Common myeloid progenitor, CD34-positive (primary cell): ENCODE results near the gene ZGPAT.
"Not testable (repeated sequence)": the region's sequence is repeated elsewhere in the genome, so short reads cannot be mapped to it uniquely, and the experiment has no call there.

ENCODE experiments used
- CTCF ChIA-PET: fragments of 350-600 bp; sonication (Branson Sonifier 250); formaldehyde crosslinking; loops from one replicate; lab custom pipeline; 2021; ENCODE audit warnings: antibody characterized with exemption; lab: Charles Lee
- POLR2A ChIA-PET: fragments of 350-600 bp; sonication (Branson Sonifier 250); formaldehyde crosslinking; loops from one replicate; lab custom pipeline; 2021; ENCODE audit warnings: antibody characterized with exemption; lab: Charles Lee
- DNase-seq, 3 donors: peaks; one replicate each; pipeline versions ENCODE4 v3.0.0 to v3.0.0-alpha.2; 2013
- H3K27ac ChIP-seq, 2 experiments: 1 replicate in 1 of 2; 2 replicates in 1 of 2; pipeline ENCODE4 v1.7.0; 2013; ENCODE audit warnings: inconsistent platforms in 2 of 2, low read length in 2 of 2, mild to moderate bottlenecking in 2 of 2, low read depth in 1 of 2, moderate library complexity in 1 of 2; ENCODE audit not compliant: severe bottlenecking in 2 of 2, insufficient read depth in 1 of 2, poor library complexity in 1 of 2
- H3K27me3 ChIP-seq, 5 experiments: replicated peaks in 2 of 5; 1 replicate in 3 of 5; 2 replicates in 2 of 5; pipeline versions ENCODE4 v1.6.1 to v1.7.0; 2013; ENCODE audit warnings: low read length in 4 of 5, mild to moderate bottlenecking in 2 of 5, moderate library complexity in 2 of 5, inconsistent platforms in 1 of 5; ENCODE audit not compliant: insufficient read depth in 5 of 5, control insufficient read depth in 4 of 5
- H3K36me3 ChIP-seq, 4 experiments: 1 replicate in 2 of 4; 2 replicates in 2 of 4; pipeline versions ENCODE4 v1.6.1 to v1.7.0; 2013; ENCODE audit warnings: low read length in 3 of 4, control low read depth in 1 of 4, mild to moderate bottlenecking in 1 of 4; ENCODE audit not compliant: control insufficient read depth in 4 of 4, insufficient read depth in 4 of 4
- H3K4me1 ChIP-seq, 4 experiments: 1 replicate in 3 of 4; 2 replicates in 1 of 4; pipeline versions ENCODE4 v1.6.1 to v1.7.1; 2013; ENCODE audit warnings: low read length in 3 of 4, mild to moderate bottlenecking in 3 of 4, control low read depth in 1 of 4, inconsistent platforms in 1 of 4, moderate library complexity in 1 of 4; ENCODE audit not compliant: control insufficient read depth in 4 of 4, insufficient read depth in 4 of 4; ENCODE audit errors: control extremely low read depth in 1 of 4
- H3K4me3 ChIP-seq, 7 experiments: 1 replicate in 4 of 7; 2 replicates in 3 of 7; pipeline versions ENCODE4 v1.5.1 to v1.7.0; 2013; ENCODE audit warnings: mild to moderate bottlenecking in 7 of 7, low read length in 6 of 7, moderate library complexity in 6 of 7, inconsistent platforms in 2 of 7, low read depth in 2 of 7, control low read depth in 1 of 7; ENCODE audit not compliant: insufficient read depth in 4 of 7, control insufficient read depth in 1 of 7; ENCODE audit errors: extremely low read depth in 1 of 7
- H3K9me3 ChIP-seq, 5 experiments: 1 replicate in 4 of 5; 2 replicates in 1 of 5; pipeline versions ENCODE4 v1.6.1 to v1.7.1; 2013; ENCODE audit warnings: low read length in 4 of 5, mild to moderate bottlenecking in 2 of 5, inconsistent platforms in 1 of 5, low read depth in 1 of 5, moderate library complexity in 1 of 5; ENCODE audit not compliant: control insufficient read depth in 4 of 5, insufficient read depth in 2 of 5; ENCODE audit errors: control extremely low read depth in 1 of 5
- WGBS: methylation state at CpG from one replicate; pipeline ENCODE4 v1.1.5; 2013; ENCODE audit not compliant: insufficient coverage; 5-methylcytosine and 5-hydroxymethylcytosine counted together

Gene ZGPAT

GRCh38 chr20:63772781-63773518, 65.1 kb downstream of the ZGPAT start:
- Histone ChIP-seq H3K27ac (no peak overlapping the region), H3K27me3 (no peaks in the 10 kb centered on the region), H3K4me3 (no peak overlapping the region), H3K36me3 (peaks cover 1 to 12% (median 4%) of the 10 kb centered on the region in 4 experiments), H3K4me1 (peaks cover 0 to 6% (median 3%) of the 10 kb centered on the region in 4 experiments), H3K9me3 (no peaks in the 10 kb centered on the region)
- CTCF ChIA-PET = interaction anchor here (1.2 kb wide), 1 partner anchor 91 kb away, joined by 3 read pairs; no protein-coding TSS in a partner anchor
- WGBS = 89% methylated on average over 19 of the region's 20 CpGs
- no peak for DNase-seq
- POLR2A ChIA-PET = interaction anchor here (0.7 to 1.1 kb wide), 2 partner anchors 91 to 196 kb away, joined by 3 read pairs; no protein-coding TSS in a partner anchor

- CTCF ChIA-PET = interaction anchor here (1.2 kb wide), 1 partner anchor 92 kb away, joined by 3 read pairs; no protein-coding TSS in a partner anchor
- no peak for DNase-seq
- no peak overlapping the region for H3K4me3 ChIP-seq
- POLR2A ChIA-PET = interaction anchor here (0.7 to 1.1 kb wide), 2 partner anchors 90 to 195 kb away, joined by 3 read pairs; no protein-coding TSS in a partner anchor
- H3K27me3 ChIP-seq = no peaks in the 10 kb centered on the region
- peaks cover 0 to 10% (median 4%) of the 10 kb centered on the region in 4 experiments for H3K36me3 ChIP-seq
- no peaks in the 10 kb centered on the region for H3K9me3 ChIP-seq
- no peak overlapping the region for H3K27ac ChIP-seq
- peaks cover 0 to 8% (median 4%) of the 10 kb centered on the region in 4 experiments for H3K4me1 ChIP-seq
- WGBS = 96% methylated on average over 30 of the region's 33 CpGs
These were observed 65.9 kb downstream of the ZGPAT start for GRCh38 chr20:63773571-63774241.

- ChIA-PET POLR2A (interaction anchor here (1.1 kb wide), 1 partner anchor 90 kb away, joined by 3 read pairs; no protein-coding TSS in a partner anchor), CTCF (interaction anchor here (0.9 to 2.4 kb wide), 4 partner anchors 24 to 92 kb away, joined by 3 to 10 read pairs (median 4); partner anchors contain the start of genes ABHD16B and TPD52L2)
- H3K36me3 ChIP-seq = peaks cover 0 to 5% (median under 1%) of the 10 kb centered on the region in 4 experiments
- no peak overlapping the region for H3K27ac ChIP-seq
- H3K4me3 ChIP-seq = no peak overlapping the region
- H3K27me3 ChIP-seq = no peaks in the 10 kb centered on the region
- no peaks in the 10 kb centered on the region for H3K9me3 ChIP-seq
- 97% methylated on average over 5 of the region's 15 CpGs for WGBS
- no peak for DNase-seq
- peaks cover 0 to 10% (median 5%) of the 10 kb centered on the region in 4 experiments for H3K4me1 ChIP-seq
These were observed 66.5 kb downstream of the ZGPAT start for GRCh38 chr20:63774306-63774705.

GRCh38 chr20:63775096-63775978, 67.5 kb downstream of the ZGPAT start:
- peaks cover 0 to 4% (median 0%) of the 10 kb centered on the region in 4 experiments for H3K36me3 ChIP-seq
- H3K27ac ChIP-seq = no peak overlapping the region
- H3K9me3 ChIP-seq = no peaks in the 10 kb centered on the region
- 69% methylated on average over 58 of the region's 67 CpGs for WGBS
- no peaks in the 10 kb centered on the region for H3K27me3 ChIP-seq
- peak; percentile 42 to 63 (median 61) for DNase-seq
- ChIA-PET POLR2A (no interaction called here), CTCF (interaction anchor here (0.8 to 2.4 kb wide), 11 partner anchors 9 to 99 kb away, joined by 3 to 10 read pairs (median 4); partner anchors contain the start of genes ABHD16B, ARFRP1, TPD52L2 and ZGPAT)
- H3K4me1 ChIP-seq = peaks cover 0 to 10% (median 5%) of the 10 kb centered on the region in 4 experiments
- H3K4me3 ChIP-seq = peak overlapping the region in 2 of 7 experiments; percentile 16 to 19

- 100% methylated on average over 7 of the region's 23 CpGs for WGBS
- DNase-seq, H3K9me3 ChIP-seq, H3K4me3 ChIP-seq, H3K27me3 ChIP-seq, POLR2A ChIA-PET, H3K36me3 ChIP-seq, H3K27ac ChIP-seq: not testable (repeated sequence)
- H3K4me1 ChIP-seq = peaks cover 0 to 10% (median 5%) of the 10 kb centered on the region in 4 experiments
- CTCF ChIA-PET = interaction anchor here (0.9 to 1.6 kb wide), 3 partner anchors 17 to 36 kb away, joined by 3 to 6 read pairs (median 3); no protein-coding TSS in a partner anchor
These were observed 69.0 kb downstream of the ZGPAT start for GRCh38 chr20:63776875-63777274.

GRCh38 chr20:63777614-63778013, 69.8 kb downstream of the ZGPAT start:
- WGBS = 98% methylated on average over 13 of the region's 13 CpGs
- no peaks in the 10 kb centered on the region for H3K27me3 ChIP-seq
- H3K4me3 ChIP-seq = no peak overlapping the region
- ChIA-PET POLR2A (interaction anchor here (0.6 kb wide), 1 partner anchor 70 kb away, joined by 3 read pairs; the partner anchor contains the start of genes ARFRP1 and ZGPAT), CTCF (interaction anchor here (0.9 to 1.5 kb wide), 3 partner anchors 20 to 86 kb away, joined by 3 to 5 read pairs (median 3); no protein-coding TSS in a partner anchor)
- no peak overlapping the region for H3K27ac ChIP-seq
- H3K36me3 ChIP-seq = no peaks in the 10 kb centered on the region
- H3K9me3 ChIP-seq = no peaks in the 10 kb centered on the region
- no peak for DNase-seq
- peaks cover 0 to 10% (median 5%) of the 10 kb centered on the region in 4 experiments for H3K4me1 ChIP-seq
